Neural progenitor cell (in vitro differentiated cells): ENCODE measurements around the gene NDST1.

ENCODE experiments used
- EZH2phosphoT487 ChIP-seq: fragments of 200-600 bp; sonication (generic); IDR thresholded peaks from 2 replicates; pipeline ENCODE4 v1.6.1; 2017; ENCODE audit warnings: antibody characterized with exemption
- TF ChIP-seq, protein P1 (sequence below): fragments of 200-600 bp; sonication (generic); IDR thresholded peaks from 2 replicates; pipeline ENCODE4 v1.5.1; 2017; ENCODE audit warnings: antibody characterized with exemption, mild to moderate bottlenecking

DNA sequence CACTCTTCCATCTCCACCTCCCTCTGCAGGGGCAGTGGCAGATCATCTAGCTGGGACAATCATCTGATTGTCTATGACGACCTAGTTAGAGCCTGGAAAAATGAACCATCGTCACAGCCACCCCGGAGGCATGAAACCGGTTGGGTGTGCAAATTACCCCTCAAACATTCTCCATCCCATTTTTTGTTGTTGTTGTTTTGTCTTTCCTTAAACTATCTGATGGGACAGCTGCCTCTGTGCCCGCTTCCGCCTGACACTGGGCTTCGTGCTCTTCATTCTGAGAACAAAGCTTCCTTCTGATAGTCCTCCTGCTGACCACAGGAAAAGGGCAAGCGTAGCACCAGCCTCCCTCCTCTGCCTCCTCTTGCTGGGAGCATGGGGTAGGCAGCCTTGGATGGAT, 7.0 kb upstream of the NDST1 start:
- TF ChIP-seq, protein P1, sequence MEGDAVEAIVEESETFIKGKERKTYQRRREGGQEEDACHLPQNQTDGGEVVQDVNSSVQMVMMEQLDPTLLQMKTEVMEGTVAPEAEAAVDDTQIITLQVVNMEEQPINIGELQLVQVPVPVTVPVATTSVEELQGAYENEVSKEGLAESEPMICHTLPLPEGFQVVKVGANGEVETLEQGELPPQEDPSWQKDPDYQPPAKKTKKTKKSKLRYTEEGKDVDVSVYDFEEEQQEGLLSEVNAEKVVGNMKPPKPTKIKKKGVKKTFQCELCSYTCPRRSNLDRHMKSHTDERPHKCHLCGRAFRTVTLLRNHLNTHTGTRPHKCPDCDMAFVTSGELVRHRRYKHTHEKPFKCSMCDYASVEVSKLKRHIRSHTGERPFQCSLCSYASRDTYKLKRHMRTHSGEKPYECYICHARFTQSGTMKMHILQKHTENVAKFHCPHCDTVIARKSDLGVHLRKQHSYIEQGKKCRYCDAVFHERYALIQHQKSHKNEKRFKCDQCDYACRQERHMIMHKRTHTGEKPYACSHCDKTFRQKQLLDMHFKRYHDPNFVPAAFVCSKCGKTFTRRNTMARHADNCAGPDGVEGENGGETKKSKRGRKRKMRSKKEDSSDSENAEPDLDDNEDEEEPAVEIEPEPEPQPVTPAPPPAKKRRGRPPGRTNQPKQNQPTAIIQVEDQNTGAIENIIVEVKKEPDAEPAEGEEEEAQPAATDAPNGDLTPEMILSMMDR: no peak
- TF ChIP-seq EZH2phosphoT487: no peak
